HepG2 (cell line): Measurements from ENCODE around the gene NOL4L. TPM values are rescaled to one million over a fixed set of nuclear protein-coding genes. Genes with fewer than 3 reads are reported as not detected.

Source experiments
- ATRX ChIP-seq: sonication (generic); formaldehyde crosslinking; IDR thresholded peaks from 2 replicates; pipeline ENCODE4 v1.4.0; 2020; ENCODE audit warnings: missing genetic modification reagents, borderline replicate concordance
- CEBPB ChIP-seq: IDR thresholded peaks from 2 replicates; pipeline ENCODE4 v1.6.1; 2011; ENCODE audit warnings: low read depth, low read length, improper control_type of control experiment, borderline replicate concordance
- FOXA1 ChIP-seq, 2 experiments: fragments of 450-650 bp in 1 of 2; sonication (generic) in 1 of 2; formaldehyde crosslinking in 1 of 2; IDR thresholded peaks; 2 replicates each; pipeline versions ENCODE4 v1.4.0 to v1.6.1; 2016 to 2020; ENCODE audit warnings: missing genetic modification reagents in 1 of 2
- HNRNPK ChIP-seq: fragments of 200-400 bp; formaldehyde crosslinking; IDR thresholded peaks from 2 replicates; pipeline ENCODE4 v1.6.1; 2018; ENCODE audit warnings: low read length, low read depth, moderate library complexity, mild to moderate bottlenecking; ENCODE audit not compliant: poor library complexity, severe bottlenecking
- SP1 ChIP-seq, 2 experiments: fragments of 450-650 bp in 1 of 2; sonication (generic) in 1 of 2; formaldehyde crosslinking in 1 of 2; IDR thresholded peaks; 2 replicates each; pipeline versions ENCODE4 v1.4.0 to v1.6.1; 2016 to 2020; ENCODE audit warnings: missing genetic modification reagents in 1 of 2
- SP5 ChIP-seq: IDR thresholded peaks from 2 replicates; pipeline ENCODE4 v1.6.1; 2016; ENCODE audit warnings: low read depth, borderline replicate concordance
- TARDBP ChIP-seq: sonication (generic); formaldehyde crosslinking; IDR thresholded peaks from 2 replicates; pipeline ENCODE4 v1.8.0; 2022; ENCODE audit warnings: mild to moderate bottlenecking, missing genetic modification reagents
- ZBTB38 ChIP-seq: sonication (generic); formaldehyde crosslinking; IDR thresholded peaks from 2 replicates; pipeline ENCODE4 v1.5.1; 2020; ENCODE audit warnings: mild to moderate bottlenecking, missing genetic modification reagents
- ZC3H4 ChIP-seq: sonication (generic); formaldehyde crosslinking; IDR thresholded peaks from 2 replicates; pipeline ENCODE4 v1.4.0; 2020; ENCODE audit warnings: missing genetic modification reagents, borderline replicate concordance
- ZFP62 ChIP-seq: sonication (generic); formaldehyde crosslinking; IDR thresholded peaks from 2 replicates; pipeline ENCODE4 v1.4.0; 2020; ENCODE audit warnings: missing genetic modification reagents
- ZNF10 ChIP-seq: sonication (generic); formaldehyde crosslinking; IDR thresholded peaks from 2 replicates; pipeline ENCODE4 v1.4.0; 2020; ENCODE audit warnings: mild to moderate bottlenecking, low read depth, missing genetic modification reagents, borderline replicate concordance
- ZNF343 ChIP-seq: sonication (generic); formaldehyde crosslinking; IDR thresholded peaks from 2 replicates; pipeline ENCODE4 v1.4.0; 2020; ENCODE audit warnings: mild to moderate bottlenecking, missing genetic modification reagents
- polyA plus RNA-seq, 8 experiments: library from polyadenylated mRNA; depleted of rRNA in 3 of 8; stranded (reverse) in 7 of 8; unstranded in 1 of 8; fragments of >200 nt; fragmentation: Illumina TruSeq in 4 of 8; extraction: Trizol in 4 of 8; gene quantifications; 2 replicates each; pipeline versions ENCODE4 v1.2.1 to v1.2.3, GENCODE V29; 2011 to 2016; ENCODE audit warnings: low read depth in 4 of 8, missing spikeins in 1 of 8, mixed read lengths in 1 of 8; ENCODE audit not compliant: insufficient read depth in 1 of 8
- total RNA-seq, 5 experiments: library from RNA; depleted of rRNA; stranded (reverse); fragments of >200 nt; fragmentation: Illumina TruSeq; extraction: Trizol; gene quantifications; 2 replicates each; pipeline ENCODE4 v1.2.3, GENCODE V29; 2016; ENCODE audit warnings: low read depth in 1 of 5
- TF ChIP-seq, protein P1 (sequence below): sonication (generic); formaldehyde crosslinking; IDR thresholded peaks from 2 replicates; pipeline ENCODE4 v1.9.0; 2022; ENCODE audit warnings: low read depth, missing genetic modification reagents
- TF ChIP-seq, protein P2 (sequence below): sonication (generic); formaldehyde crosslinking; IDR thresholded peaks from 2 replicates; pipeline ENCODE4 v1.4.0; 2020; ENCODE audit warnings: missing genetic modification reagents
- TF ChIP-seq, protein P3 (sequence below): sonication (generic); formaldehyde crosslinking; IDR thresholded peaks from 2 replicates; pipeline ENCODE4 v1.4.0; 2020; ENCODE audit warnings: mild to moderate bottlenecking, missing genetic modification reagents
- TF ChIP-seq, protein P4 (sequence below): IDR thresholded peaks from 2 replicates; pipeline ENCODE4 v1.6.1; 2016; ENCODE audit warnings: low read depth, borderline replicate concordance

The NOL4L gene
- total and polyA plus RNA-seq, 2 of the 13 experiments (the other 11 are each of a cell fraction or from before 2014, with no cell fraction given) = 16.6 to 35.4 TPM

DNA sequence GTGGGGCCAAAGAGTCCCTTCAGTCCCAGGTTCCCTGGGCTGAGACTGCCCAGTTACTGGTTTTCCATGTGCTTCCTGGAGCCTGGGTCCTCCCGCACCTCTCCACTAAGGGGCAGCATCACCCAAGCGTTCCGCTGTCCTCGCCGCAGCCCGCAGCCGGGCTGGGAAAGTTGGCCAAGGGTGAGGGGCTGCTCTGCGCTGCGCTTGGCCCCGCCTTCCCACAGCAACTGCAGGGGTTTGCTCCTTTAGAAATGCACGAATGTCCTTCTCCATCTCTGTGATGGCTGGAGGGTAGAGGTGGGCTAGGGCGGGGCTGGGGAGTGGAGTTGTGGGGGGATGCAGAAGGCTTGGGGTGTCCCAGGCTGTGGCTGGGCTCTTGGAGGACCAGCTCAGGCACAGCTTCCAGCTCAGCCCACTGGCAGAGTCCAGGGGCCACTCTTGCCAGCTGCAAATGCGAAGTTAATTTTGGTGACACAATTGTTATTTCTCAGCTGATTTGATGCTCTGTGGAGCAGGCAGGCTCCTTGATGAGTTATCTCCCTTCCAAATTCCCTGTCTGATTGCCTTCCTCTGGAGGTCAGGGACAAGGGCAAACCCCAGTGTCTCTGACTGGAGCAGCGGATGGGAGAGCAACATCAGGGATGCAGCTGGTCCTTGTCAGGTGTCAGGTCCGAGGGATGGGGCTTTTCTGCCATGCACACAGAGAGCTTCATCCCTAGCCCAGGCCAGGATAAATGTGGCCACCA is 63.2 kb downstream of the NOL4L start (continued):
- TF ChIP-seq HNRNPK = no peak
- no peak for TF ChIP-seq ATRX (CRISPR knock-in tag)
- no peak for TF ChIP-seq ZFP62 (CRISPR knock-in tag)
- TF ChIP-seq, protein P1, sequence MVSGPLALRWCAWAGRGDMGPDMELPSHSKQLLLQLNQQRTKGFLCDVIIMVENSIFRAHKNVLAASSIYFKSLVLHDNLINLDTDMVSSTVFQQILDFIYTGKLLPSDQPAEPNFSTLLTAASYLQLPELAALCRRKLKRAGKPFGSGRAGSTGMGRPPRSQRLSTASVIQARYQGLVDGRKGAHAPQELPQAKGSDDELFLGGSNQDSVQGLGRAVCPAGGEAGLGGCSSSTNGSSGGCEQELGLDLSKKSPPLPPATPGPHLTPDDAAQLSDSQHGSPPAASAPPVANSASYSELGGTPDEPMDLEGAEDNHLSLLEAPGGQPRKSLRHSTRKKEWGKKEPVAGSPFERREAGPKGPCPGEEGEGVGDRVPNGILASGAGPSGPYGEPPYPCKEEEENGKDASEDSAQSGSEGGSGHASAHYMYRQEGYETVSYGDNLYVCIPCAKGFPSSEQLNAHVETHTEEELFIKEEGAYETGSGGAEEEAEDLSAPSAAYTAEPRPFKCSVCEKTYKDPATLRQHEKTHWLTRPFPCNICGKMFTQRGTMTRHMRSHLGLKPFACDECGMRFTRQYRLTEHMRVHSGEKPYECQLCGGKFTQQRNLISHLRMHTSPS (CRISPR knock-in tag) = peak; percentile 50; the same call in 1 of the 2 replicates
- peak; percentile 35; the same call in 1 of the 2 replicates for TF ChIP-seq SP5 (CRISPR knock-in tag)
- no peak; the same call in 1 of the 2 replicates for TF ChIP-seq TARDBP
- no peak for TF ChIP-seq CEBPB
- no peak for TF ChIP-seq SP1 (IDR thresholded peaks at IDR 0.05)
- no peak; the same call in 1 of the 2 replicates for TF ChIP-seq SP1 (CRISPR knock-in tag; IDR thresholded peaks at IDR 0.05)
- no peak for TF ChIP-seq FOXA1 (IDR thresholded peaks at IDR 0.05)
- TF ChIP-seq FOXA1 (CRISPR knock-in tag; IDR thresholded peaks at IDR 0.05) = no peak
- TF ChIP-seq ZNF343 (CRISPR knock-in tag) = 0 out of 2 replicates have a peak, but pooled peaks have one; percentile 67
- no peak for TF ChIP-seq ZC3H4 (CRISPR knock-in tag)
- TF ChIP-seq ZNF10 = no peak
- peak; percentile 72; the same call in 1 of the 2 replicates for TF ChIP-seq ZBTB38
- TF ChIP-seq, protein P2, sequence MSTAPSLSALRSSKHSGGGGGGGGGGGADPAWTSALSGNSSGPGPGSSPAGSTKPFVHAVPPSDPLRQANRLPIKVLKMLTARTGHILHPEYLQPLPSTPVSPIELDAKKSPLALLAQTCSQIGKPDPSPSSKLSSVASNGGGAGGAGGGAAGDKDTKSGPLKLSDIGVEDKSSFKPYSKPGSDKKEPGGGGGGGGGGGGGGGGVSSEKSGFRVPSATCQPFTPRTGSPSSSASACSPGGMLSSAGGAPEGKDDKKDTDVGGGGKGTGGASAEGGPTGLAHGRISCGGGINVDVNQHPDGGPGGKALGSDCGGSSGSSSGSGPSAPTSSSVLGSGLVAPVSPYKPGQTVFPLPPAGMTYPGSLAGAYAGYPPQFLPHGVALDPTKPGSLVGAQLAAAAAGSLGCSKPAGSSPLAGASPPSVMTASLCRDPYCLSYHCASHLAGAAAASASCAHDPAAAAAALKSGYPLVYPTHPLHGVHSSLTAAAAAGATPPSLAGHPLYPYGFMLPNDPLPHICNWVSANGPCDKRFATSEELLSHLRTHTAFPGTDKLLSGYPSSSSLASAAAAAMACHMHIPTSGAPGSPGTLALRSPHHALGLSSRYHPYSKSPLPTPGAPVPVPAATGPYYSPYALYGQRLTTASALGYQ (CRISPR knock-in tag) = peak; percentile 33; the same call in 1 of the 2 replicates
- TF ChIP-seq, protein P3, sequence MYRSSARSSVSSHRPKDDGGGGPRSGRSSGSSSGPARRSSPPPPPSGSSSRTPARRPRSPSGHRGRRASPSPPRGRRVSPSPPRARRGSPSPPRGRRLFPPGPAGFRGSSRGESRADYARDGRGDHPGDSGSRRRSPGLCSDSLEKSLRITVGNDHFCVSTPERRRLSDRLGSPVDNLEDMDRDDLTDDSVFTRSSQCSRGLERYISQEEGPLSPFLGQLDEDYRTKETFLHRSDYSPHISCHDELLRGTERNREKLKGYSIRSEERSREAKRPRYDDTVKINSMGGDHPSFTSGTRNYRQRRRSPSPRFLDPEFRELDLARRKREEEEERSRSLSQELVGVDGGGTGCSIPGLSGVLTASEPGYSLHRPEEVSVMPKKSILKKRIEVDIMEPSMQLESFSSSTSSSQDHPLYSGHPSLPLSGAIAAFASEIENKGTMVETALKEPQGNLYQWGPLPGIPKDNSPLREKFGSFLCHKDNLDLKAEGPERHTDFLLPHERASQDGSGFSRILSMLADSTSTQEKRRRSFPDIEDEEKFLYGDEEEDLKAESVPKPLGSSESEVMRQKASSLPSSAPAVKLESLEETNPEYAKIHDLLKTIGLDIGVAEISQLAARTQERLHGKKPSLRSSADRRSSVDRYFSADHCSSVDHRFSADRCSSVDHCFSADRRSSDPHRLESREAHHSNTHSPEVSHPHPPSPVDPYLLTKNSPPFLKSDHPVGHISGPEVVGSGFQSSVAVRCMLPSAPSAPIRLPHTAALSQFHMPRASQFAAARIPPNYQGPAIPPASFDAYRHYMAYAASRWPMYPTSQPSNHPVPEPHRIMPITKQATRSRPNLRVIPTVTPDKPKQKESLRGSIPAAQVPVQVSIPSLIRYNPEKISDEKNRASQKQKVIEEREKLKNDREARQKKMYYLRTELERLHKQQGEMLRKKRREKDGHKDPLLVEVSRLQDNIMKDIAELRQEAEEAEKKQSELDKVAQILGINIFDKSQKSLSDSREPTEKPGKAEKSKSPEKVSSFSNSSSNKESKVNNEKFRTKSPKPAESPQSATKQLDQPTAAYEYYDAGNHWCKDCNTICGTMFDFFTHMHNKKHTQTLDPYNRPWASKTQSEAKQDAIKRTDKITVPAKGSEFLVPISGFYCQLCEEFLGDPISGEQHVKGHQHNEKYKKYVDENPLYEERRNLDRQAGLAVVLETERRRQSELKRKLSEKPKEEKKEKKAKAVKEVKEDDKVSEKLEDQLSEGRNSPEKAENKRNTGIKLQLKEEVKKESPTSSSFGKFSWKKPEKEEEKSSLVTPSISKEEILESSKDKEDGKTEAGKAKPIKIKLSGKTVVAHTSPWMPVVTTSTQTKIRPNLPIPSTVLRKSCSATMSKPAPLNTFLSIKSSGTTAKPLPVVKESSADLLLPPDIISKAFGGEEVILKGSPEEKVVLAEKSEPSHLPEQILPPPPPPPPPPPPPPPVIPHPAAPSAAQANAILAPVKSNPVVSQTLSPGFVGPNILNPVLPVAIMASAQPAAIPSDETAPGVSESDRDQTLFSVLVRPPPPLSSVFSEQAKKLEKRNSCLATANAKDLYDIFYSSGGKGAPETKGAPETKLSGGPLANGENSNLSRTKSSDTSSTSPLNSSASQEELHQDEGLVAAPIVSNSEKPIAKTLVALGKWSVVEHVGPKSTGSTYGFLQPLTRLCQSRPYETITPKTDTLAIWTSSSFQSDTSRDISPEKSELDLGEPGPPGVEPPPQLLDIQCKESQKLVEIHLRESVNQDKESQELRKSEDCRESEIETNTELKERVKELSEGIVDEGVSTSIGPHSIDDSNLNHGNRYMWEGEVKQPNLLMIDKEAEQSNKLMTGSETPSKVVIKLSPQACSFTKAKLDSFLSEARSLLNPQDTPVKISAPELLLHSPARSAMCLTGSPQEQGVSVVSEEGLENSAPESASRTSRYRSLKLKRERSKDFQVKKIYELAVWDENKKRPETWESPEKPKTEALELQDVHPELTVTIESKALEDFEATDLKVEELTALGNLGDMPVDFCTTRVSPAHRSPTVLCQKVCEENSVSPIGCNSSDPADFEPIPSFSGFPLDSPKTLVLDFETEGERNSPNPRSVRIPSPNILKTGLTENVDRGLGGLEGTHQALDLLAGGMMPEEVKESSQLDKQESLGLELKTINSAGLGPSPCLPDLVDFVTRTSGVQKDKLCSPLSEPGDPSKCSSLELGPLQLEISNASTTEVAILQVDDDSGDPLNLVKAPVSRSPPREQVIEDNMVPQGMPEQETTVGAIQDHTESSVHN (CRISPR knock-in tag) = peak; percentile 43; the same call in 1 of the 2 replicates
- TF ChIP-seq, protein P4, sequence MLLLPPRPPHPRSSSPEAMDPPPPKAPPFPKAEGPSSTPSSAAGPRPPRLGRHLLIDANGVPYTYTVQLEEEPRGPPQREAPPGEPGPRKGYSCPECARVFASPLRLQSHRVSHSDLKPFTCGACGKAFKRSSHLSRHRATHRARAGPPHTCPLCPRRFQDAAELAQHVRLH (CRISPR knock-in tag) = 0 out of 2 replicates have a peak, but pooled peaks have one; percentile 55
